ENCODE data around the gene MARCHF10. TPM values are rescaled to one million over a fixed set of nuclear protein-coding genes. Genes with fewer than 3 reads are reported as not detected.

Gene MARCHF10
- total RNA-seq, 1 donor from 2014 or later: 5.1 TPM

GRCh38 chr17:62720126-62720850 is 87.8 kb downstream of the MARCHF10 start:
- Histone ChIP-seq H3K9me3 (no peaks in the 10 kb centered on the region), H3K4me3 (no peak overlapping the region), H3K36me3 (no peaks in the 10 kb centered on the region), H3K27ac (no peak overlapping the region), H3K4me1 (peaks cover 5% of the 10 kb centered on the region), H3K27me3 (ENCODE audit: low read depth) (no peaks in the 10 kb centered on the region)
- ATAC-seq (peak; percentile 74 to 77), DNase-seq (no peak)
- peak; percentile 37 for TF ChIP-seq CTCF (IDR thresholded peaks at IDR 0.05)
- intact Hi-C loops (cut with DNase I): no loop called here

- Histone ChIP-seq H3K27me3 (ENCODE audit: low read depth) (no peaks in the 10 kb centered on the region), H3K27ac (no peak overlapping the region), H3K4me1 (no peaks in the 10 kb centered on the region), H3K4me3 (no peak overlapping the region), H3K36me3 (no peaks in the 10 kb centered on the region), H3K9me3 (no peaks in the 10 kb centered on the region)
- intact Hi-C loops (cut with DNase I): no loop called here
- ATAC-seq: no peak
- no peak for TF ChIP-seq CTCF (IDR thresholded peaks at IDR 0.05)
- DNase-seq: no peak
Measured at GRCh38 chr17:62719586-62719985, 88.5 kb downstream of the MARCHF10 start.

GRCh38 chr17:62718429-62718828 is 89.7 kb downstream of the MARCHF10 start:
- H3K4me3 ChIP-seq: no peak overlapping the region
- TF ChIP-seq CTCF (IDR thresholded peaks at IDR 0.05): no peak
- no peaks in the 10 kb centered on the region for H3K36me3 ChIP-seq
- no peaks in the 10 kb centered on the region for H3K4me1 ChIP-seq
- intact Hi-C loops (cut with DNase I): no loop called here
- no peaks in the 10 kb centered on the region for H3K9me3 ChIP-seq
- no peaks in the 10 kb centered on the region for H3K27me3 ChIP-seq (ENCODE audit: low read depth)
- no peak overlapping the region for H3K27ac ChIP-seq
- ATAC-seq: no peak
- no peak for DNase-seq

- no peaks in the 10 kb centered on the region for H3K36me3 ChIP-seq
- no peak for DNase-seq
- no peaks in the 10 kb centered on the region for H3K27me3 ChIP-seq (ENCODE audit: low read depth)
- intact Hi-C loops (cut with DNase I): no loop called here
- no peak overlapping the region for H3K27ac ChIP-seq
- H3K9me3 ChIP-seq: no peaks in the 10 kb centered on the region
- no peak for ATAC-seq
- no peak for TF ChIP-seq CTCF (IDR thresholded peaks at IDR 0.05)
- H3K4me3 ChIP-seq: no peak overlapping the region
- H3K4me1 ChIP-seq: no peaks in the 10 kb centered on the region
Measured at GRCh38 chr17:62717889-62718288, 90.2 kb downstream of the MARCHF10 start.

- Histone ChIP-seq H3K27ac (no peak overlapping the region), H3K9me3 (no peaks in the 10 kb centered on the region), H3K4me1 (no peaks in the 10 kb centered on the region), H3K36me3 (no peaks in the 10 kb centered on the region), H3K4me3 (no peak overlapping the region), H3K27me3 (ENCODE audit: low read depth) (no peaks in the 10 kb centered on the region)
- intact Hi-C loops (cut with DNase I): no loop called here
- ATAC-seq (no peak), DNase-seq (no peak)
- no peak for TF ChIP-seq CTCF (IDR thresholded peaks at IDR 0.05)
Measured at GRCh38 chr17:62717589-62717855, 90.6 kb downstream of the MARCHF10 start.
